OCI-LY7 (cell line): ENCODE results near the gene EXOC4.

Experiments used
- CTCF ChIP-seq: fragments of 200-600 bp; sonication (generic); conservative IDR thresholded peaks from 2 replicates; pipeline ENCODE4 v1.5.1; 2014; ENCODE audit warnings: mild to moderate bottlenecking, antibody characterized with exemption, low read length, moderate library complexity, mixed read lengths
- EZH2phosphoT487 ChIP-seq: fragments of 200-600 bp; sonication (generic); IDR thresholded peaks from 2 replicates; pipeline ENCODE4 v1.6.1; 2018; ENCODE audit warnings: low read depth, borderline replicate concordance, mild to moderate bottlenecking, mixed run types, antibody characterized with exemption, low read length, moderate library complexity, mixed read lengths

- TF ChIP-seq CTCF (no peak), EZH2phosphoT487 (no peak)
Observed at GRCh38 chr7:133795068-133795665, 542.3 kb downstream of the EXOC4 start.
